GM20000 (cell line): ENCODE measurements around the gene EYA2.

Source experiments
- DNase-seq: peaks from one replicate; pipeline ENCODE4 v3.0.0; 2012; ENCODE audit warnings: low spot score
- TF ChIP-seq, protein P1 (sequence below): IDR thresholded peaks from 2 replicates; pipeline ENCODE4 v1.5.1; 2012; ENCODE audit warnings: mild to moderate bottlenecking, control low read depth; ENCODE audit errors: extremely low read depth, missing control alignments

EYA2 gene

DNA sequence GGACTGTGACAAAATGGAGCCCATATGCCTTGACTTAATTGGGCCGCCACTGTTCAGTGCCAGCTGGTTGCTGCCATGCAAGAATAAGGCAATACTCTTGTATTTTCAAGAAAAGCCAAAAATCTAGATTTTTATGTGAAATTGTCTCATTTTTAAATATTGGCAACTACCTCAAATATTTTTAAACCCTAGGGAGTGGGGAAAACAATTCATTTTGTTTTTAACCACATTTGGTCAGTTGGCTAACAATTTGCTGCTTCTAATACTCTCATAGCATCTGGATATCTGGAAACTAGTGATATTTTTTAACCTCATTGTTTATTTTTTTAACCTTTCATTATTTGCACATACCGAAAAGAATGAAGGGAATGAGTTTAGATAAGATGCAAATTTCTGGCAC lies 91.0 kb downstream of the EYA2 start:
- TF ChIP-seq, protein P1, sequence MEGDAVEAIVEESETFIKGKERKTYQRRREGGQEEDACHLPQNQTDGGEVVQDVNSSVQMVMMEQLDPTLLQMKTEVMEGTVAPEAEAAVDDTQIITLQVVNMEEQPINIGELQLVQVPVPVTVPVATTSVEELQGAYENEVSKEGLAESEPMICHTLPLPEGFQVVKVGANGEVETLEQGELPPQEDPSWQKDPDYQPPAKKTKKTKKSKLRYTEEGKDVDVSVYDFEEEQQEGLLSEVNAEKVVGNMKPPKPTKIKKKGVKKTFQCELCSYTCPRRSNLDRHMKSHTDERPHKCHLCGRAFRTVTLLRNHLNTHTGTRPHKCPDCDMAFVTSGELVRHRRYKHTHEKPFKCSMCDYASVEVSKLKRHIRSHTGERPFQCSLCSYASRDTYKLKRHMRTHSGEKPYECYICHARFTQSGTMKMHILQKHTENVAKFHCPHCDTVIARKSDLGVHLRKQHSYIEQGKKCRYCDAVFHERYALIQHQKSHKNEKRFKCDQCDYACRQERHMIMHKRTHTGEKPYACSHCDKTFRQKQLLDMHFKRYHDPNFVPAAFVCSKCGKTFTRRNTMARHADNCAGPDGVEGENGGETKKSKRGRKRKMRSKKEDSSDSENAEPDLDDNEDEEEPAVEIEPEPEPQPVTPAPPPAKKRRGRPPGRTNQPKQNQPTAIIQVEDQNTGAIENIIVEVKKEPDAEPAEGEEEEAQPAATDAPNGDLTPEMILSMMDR, result no peak
- no peak for DNase-seq

DNA sequence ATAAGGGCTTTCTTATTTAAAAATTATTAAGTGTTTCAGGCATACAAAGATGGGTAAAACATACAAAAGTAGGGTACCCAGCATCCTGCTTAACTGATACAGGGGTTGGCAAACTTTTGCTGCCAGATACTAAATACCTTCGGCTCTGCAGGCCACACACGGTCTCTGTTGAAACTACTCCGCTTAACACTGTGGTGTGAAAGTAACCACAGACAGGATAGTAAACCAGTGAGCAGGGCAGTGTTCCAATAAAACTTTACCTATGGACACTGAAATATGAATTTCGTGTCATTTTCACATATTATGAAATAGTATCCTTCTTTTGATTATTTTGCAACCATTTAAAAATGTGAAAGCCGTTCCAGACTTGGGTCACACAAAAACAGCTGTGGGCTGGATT lies 92.4 kb downstream of the EYA2 start:
- DNase-seq, result no peak
- TF ChIP-seq, protein P1, result no peak

DNA sequence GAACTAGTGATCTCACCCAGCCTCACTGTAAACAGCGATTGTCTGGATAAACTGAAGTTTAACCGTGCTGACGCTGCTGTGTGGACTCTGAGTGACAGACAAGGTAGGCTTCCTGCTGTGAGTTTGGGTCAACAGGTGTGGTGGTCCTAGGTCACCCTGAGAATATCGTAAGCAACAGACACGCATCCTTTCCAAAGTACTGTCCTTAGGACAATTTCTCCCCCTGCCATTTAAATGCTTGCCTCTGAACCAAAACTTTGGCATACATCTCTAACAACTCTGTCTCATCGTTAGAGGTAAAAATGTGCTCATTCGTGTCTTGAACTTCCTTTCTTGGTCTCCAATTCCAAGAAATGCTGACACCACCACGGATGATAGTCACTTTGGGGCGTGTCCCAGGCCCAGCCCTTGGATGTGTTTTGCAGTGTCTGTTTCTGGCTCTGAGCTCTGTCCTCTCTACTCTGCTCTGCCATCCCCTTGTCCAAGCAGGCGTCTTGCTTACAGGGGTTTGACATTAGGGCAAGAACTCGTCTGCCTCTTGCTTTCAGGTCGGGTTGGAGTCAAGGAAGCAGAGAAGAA lies 95.5 kb downstream of the EYA2 start:
- no peak for DNase-seq

DNA sequence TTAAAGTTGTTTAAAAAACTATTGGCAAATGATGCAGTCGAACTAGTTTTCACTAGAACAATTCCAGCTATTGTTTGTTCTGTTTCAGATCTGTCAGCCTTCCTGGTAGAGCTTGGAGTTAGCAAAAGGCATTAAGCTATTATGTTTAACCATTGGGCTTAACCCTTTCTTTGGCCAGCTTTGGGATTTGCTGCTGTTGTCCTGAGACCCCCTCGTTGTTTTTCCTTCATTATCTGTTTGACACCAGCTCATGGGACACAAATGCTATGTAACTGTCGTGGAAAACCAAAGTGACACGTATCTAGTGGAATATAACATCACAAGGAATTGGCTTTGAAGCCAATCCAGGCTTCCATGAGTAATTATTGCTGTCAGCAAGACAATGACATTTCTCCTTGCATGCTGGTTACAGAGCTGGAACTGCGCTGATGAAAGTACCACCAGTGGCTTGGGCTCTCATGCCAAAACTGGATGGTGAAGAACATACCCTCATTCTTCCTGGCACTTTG lies 96.0 kb downstream of the EYA2 start:
- DNase-seq, result no peak
- TF ChIP-seq, protein P1, result no peak

More for the DNA sequence above, 95.5 kb downstream of the EYA2 start:
- TF ChIP-seq, protein P1, result no peak

DNA sequence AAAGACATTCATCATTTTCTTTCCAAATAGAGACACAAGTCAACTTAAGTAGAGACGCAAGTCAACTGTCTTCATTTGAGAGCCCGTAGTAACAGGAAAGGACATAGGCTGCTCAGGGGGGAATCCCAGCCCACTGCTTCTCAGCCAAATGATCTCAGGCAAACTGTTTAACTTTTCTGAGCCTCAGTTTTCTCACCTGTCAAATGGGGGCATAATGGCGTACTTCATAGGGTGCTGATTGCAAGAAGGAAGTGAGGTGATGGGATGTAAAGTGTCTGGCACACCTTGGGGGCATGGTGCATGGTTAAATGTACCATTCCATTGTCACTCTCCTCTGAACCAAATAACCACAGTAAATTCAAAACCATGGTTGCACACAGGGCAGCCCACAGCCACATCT lies 96.5 kb downstream of the EYA2 start:
- no peak for DNase-seq
- TF ChIP-seq, protein P1, result no peak

DNA sequence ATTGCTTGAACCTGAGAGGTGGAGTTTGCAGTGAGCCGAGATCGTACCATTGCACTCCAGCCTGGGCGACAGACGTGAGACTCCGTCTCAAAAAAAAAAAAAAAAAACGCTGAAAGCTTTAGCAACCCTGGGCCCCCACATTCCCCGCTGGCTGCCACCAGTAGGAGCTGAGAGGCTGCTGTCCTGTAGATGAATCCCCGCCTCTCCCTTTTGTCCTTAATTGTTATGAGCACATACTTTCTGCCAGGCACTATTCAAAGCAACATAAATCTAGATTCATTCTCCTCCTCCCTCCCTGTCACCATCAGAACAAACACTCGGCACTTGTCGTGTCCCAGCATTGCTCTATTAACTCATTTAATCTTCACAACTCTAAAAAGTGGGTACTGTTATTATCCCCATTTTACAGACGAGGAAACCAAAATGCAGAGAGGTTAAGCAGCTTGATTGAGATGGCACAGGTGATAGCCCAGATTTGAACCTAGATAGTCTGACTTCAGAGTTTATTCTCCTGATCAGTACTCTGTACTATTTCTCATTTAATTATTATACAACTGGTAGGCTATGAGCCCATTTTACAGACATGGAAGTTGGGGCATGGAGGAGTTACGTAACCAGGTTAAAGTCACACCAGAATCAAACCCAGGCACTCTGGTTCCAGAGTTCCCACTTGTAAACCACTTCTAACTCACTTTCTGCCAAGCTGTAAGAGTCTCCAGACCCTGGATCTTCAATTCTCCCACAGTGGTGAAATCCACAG lies 97.4 kb downstream of the EYA2 start:
- TF ChIP-seq, protein P1, result no peak
- DNase-seq, result no peak

DNA sequence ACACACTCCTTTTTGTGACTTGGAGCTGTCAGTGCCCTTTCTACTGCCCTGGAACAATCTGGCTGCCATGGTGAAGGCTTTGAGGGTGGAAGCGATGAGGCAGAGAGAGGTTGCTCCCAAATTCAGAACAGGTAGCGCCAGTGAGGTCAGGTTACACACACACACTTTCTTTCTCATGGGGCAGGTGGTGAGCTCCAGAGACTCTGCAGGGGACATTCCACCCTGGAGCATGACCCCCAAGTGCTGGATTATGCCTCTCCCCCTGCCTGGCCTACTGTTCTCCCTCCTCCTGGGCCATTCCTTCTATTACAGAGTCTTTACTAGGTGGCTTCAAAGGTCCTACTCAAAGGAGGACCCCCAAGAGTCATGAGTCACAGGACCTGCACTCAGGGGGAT lies 98.0 kb downstream of the EYA2 start:
- TF ChIP-seq, protein P1, result no peak
- DNase-seq, result no peak
